Sigmoid colon (tissue), 4 donors: ENCODE measurements around the gene PTPN21.

Experiments used
- CTCF ChIP-seq, 4 experiments: fragments of 450-650 bp in 3 of 4; fragments of 200-600 bp in 1 of 4; IDR thresholded peaks; one replicate each; pipeline ENCODE4 v1.5.1; 2016 to 2019; ENCODE audit warnings: antibody characterized with exemption in 4 of 4, mild to moderate bottlenecking in 3 of 4, moderate library complexity in 2 of 4
- POLR2AphosphoS5 ChIP-seq, 4 donors: sonication (generic); formaldehyde crosslinking; IDR thresholded peaks; one replicate each; pipeline ENCODE4 v1.6.1; 2017; ENCODE audit warnings: antibody characterized with exemption in 4 of 4

GRCh38 chr14:88599326-88599725 is 44.5 kb upstream of the PTPN21 start:
- TF ChIP-seq POLR2AphosphoS5 (IDR thresholded peaks at IDR 0.05): no peak
- no peak for TF ChIP-seq CTCF (IDR thresholded peaks at IDR 0.05)
